ENCODE results near the gene LYRM4.
"Not testable (repeated sequence)": the region's sequence is repeated elsewhere in the genome, so short reads cannot be mapped to it uniquely, and the experiment has no call there.

The LYRM4 gene

DNA sequence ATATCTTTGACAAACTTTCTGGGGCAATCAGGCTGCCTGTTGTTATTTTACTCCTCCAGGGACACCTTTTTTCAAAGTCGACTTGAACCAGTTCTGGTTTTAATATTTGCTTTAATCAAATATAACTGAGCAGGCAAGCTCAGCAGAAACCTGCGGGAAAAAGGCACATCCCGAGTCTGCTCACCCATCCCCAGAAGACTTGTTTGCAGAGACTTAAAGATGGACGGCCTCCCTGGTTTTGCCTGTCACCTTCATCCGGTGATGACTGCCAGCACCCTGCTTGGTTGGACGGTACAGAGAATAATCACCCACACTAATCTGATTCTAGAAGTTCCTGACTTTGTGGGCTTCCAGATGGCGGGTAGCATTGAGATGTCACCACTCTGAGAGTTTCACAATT is 138.8 kb downstream of the LYRM4 start:
- no peak for DNase-seq (ENCODE audit: low read depth)

- DNase-seq (ENCODE audit: low read depth): no peak
These were observed 139.3 kb downstream of the LYRM4 start for GRCh38 chr6:5121479-5121878.

GRCh38 chr6:5120543-5120942 is 140.2 kb downstream of the LYRM4 start:
- DNase-seq (ENCODE audit: low read depth): not testable (repeated sequence)

GRCh38 chr6:5120011-5120410 is 140.7 kb downstream of the LYRM4 start:
- no peak for DNase-seq (ENCODE audit: low read depth)

GRCh38 chr6:5119090-5119951 is 141.4 kb downstream of the LYRM4 start:
- no peak for DNase-seq (ENCODE audit: low read depth)

DNA sequence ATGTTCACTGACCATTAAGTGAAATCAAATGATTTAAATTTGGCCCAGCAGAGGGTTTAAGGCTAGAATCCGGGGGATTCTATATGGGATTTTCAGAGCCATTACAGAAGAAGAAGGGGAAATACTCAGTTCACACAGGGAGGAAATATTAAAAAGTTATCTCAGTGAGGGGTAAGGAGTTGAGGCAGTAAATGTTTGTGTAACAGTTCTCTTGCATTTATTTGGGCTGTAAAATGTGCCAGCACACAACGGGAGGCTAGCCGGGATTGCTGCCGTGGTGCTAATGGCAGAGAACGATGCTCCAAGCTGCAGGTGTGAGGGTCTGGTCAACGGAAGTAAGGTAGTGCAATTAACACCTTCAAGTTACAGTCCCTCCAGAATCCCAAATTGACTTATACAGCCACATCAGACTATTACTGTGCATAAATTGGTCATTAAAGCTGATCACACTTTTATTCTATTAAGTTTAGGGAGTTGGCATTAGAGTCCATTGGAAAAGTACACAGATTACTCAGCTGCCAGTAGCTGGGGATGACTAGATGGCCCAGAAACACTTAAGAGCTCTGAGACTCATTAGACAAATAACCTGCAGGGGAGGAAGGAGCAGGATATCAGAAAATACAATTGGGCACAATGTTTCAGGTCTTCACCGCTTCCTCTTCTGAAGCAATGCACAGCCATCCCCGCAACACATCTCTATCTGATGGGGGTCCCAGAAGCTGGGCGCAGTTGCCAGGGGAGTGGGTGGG is 144.3 kb downstream of the LYRM4 start:
- DNase-seq (ENCODE audit: low read depth): no peak

- no peak for DNase-seq (ENCODE audit: low read depth)
These were observed 145.6 kb downstream of the LYRM4 start for GRCh38 chr6:5115168-5115567.

GRCh38 chr6:5113096-5113495 is 147.7 kb downstream of the LYRM4 start:
- DNase-seq (ENCODE audit: low read depth): no peak

DNA sequence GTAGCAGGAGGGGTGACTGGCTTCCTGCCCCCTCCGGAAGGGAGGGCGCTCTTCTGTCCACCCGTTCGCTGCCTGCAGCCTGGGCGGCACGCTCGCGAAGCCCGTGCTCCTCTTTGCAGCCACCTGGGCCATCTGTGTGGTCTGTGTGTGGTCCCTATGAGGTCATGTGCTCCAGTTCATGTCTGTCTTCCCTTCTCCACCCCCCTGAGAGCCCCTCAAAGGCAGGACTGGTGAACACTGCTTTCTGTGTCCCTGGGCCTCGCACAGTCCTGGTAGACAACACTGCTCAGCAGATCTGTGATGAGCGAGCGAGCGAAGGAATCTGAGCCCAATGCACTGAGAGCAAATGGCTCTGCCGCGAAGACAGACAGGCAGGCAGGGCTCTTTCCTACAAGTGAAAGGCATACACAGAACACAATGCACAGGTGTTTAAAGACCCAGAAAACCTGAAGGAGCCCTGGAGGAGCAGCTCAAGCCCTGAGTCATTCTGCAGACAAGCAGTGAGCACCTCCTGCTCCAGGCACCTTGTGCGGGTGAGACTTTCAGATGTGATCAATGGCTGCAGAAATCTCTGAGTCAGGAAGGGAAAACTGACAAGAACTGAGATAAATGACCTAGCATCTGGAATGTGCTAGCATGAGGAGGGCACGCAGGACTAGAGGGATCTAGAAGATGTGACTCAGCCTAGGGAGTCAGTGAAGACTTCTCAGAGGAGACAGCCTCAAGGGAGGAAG is 148.5 kb downstream of the LYRM4 start:
- no peak for DNase-seq (ENCODE audit: low read depth)

DNA sequence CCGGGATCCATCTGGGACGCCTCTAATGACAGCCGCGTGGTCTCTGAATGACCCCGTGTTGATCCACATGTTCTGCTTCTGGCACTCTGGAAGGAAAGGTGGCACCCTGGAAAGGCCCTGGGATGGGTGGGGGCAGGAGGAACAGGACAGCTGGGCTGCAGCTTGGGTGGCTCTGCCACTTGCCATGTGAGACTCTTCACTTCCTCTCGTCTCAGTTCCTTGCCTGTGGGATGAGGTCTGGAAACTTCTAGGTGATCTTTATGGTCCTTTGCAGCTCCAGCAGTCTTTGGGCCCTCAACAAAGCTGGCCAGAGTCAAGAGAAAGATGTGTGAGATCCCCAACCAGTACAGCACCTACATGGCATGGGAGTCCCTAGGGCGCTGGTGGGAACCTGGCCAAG is 149.1 kb downstream of the LYRM4 start:
- DNase-seq (ENCODE audit: low read depth): no peak

- DNase-seq (ENCODE audit: low read depth): no peak
These were observed 150.5 kb downstream of the LYRM4 start for GRCh38 chr6:5110246-5110645.

DNA sequence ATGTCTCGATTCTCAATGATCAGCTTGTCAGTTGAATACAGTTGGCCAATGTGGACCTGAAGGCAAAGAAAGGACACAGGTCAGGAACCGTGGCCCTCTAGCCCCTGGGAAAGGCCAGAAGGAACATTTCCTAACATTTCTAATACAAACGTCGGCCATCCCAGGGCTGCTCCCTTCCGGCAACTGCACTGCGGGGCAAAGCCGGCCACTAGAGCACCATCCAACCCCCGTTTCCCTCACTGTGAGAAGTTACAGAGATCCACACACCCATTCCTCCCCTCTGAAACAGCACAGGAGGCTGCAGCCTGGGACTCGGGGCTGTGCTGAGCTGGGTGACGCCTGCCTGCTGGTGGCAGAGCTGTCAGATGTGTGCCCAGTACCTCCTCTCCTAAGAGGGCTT is 151.3 kb downstream of the LYRM4 start:
- no peak for DNase-seq (ENCODE audit: low read depth)

GRCh38 chr6:5108536-5109150 is 152.1 kb downstream of the LYRM4 start:
- DNase-seq (ENCODE audit: low read depth): no peak

GRCh38 chr6:5108068-5108467 is 152.7 kb downstream of the LYRM4 start:
- DNase-seq (ENCODE audit: low read depth): no peak

GRCh38 chr6:5107341-5107740 is 153.4 kb downstream of the LYRM4 start:
- DNase-seq (ENCODE audit: low read depth): no peak

DNA sequence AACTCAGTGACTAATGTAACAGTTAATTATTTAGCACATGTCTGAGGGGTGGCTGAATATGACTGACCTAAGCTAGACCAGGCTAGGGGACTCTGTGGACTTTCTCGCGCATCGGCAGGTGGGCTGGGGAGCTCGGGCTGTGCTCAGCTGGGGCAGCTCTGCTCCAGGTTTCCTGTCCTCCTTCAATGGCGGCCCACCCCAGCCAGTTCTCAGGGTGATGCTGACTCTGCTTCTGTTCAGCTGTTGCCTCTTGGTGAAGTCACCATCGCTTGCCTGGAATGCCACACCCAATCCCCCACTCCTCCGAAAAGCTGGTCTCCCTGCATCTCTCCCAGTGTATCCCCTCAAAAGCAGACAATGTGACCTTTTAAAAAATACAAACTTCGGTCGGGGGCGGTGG is 155.6 kb downstream of the LYRM4 start:
- no peak for DNase-seq (ENCODE audit: low read depth)

- DNase-seq (ENCODE audit: low read depth): no peak
These were observed 156.1 kb downstream of the LYRM4 start for GRCh38 chr6:5104667-5105066.

DNA sequence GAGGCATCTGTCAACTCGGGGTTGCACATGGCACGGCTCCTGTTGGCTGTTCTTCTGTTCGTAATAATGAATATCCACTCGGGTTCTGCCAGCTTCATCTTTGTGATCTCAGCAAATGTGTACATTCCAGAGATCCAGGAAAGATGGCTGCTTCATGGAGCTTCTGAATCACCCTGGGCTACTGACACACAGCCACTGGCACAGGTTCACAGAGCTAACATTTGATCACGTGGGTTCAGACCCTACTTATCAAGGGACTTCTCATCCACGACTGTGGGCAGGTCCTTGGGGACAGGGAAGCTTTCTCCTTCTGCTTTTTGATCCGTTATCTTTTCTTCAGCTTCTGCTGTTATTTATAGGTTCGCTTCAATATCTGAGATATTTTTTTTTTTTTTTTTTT is 157.5 kb downstream of the LYRM4 start:
- DNase-seq (ENCODE audit: low read depth): no peak

DNA sequence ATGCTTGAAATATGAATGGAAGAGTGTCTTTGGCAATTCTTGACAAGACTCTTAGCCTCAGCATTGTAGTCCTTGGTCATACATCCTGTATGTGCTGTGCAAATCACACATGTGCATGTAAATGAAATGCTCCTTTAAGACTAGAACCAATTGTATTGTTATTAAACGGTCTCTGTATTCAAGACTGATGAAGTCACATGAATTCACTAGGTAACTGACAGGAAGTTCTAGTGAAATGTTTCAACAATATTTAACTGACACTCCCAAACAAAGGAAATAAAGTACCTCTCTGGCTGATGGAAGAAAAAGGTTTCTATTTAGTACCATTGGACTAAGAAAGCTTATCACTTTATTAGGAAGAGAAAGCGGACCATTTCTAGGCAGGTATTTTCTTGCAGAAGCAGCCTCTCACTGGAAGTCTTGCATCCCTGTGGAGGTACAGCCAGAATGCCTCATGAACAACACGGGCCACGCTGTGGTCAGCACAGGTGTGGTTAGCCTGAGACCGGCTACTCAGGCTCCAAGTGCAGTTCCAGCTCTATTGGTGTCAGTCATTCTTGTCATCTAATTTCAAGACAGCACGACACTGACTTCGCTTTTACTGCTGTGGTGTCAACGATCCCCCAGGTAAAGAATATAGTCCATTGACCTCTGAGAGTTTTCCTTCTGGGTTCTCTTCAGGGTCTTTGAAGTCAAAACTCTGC is 158.3 kb downstream of the LYRM4 start:
- DNase-seq (ENCODE audit: low read depth): no peak

GRCh38 chr6:5100806-5101205 is 159.9 kb downstream of the LYRM4 start:
- DNase-seq (ENCODE audit: low read depth): no peak

DNA sequence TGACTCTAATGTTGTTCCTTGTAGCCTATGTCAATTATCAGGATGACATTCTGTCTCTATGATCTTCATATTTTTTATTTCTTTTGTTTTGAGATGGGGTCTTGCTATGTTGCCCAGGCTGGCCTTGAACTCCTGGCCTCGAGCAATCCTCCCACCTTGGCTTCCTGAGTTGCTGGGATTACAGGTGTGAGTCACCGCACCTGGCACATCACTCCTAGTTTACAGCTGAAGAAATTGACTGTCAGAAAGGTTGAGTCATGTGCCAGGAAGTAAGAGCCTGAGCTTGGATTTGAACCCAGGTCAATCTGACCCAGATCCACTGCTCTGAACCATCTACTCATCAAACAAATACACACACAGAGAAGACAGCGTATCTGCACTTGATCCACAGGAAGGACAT is 161.2 kb downstream of the LYRM4 start:
- no peak for DNase-seq (ENCODE audit: low read depth)

Data from non-pigmented ciliary epithelial cell (primary cell).